ENCODE data around the gene HEXIM2. TPM values are rescaled to one million over a fixed set of nuclear protein-coding genes. Genes with fewer than 3 reads are reported as not detected.

HEXIM2 gene
- total and polyA plus RNA-seq, 11 donors: 3.4 to 7.5 (median 5.7) TPM

- peaks cover 0 to 32% (median 20%) of the 10 kb centered on the region in 12 donors for H3K4me1 ChIP-seq
- H3K9me3 ChIP-seq: no peaks in the 10 kb centered on the region
- WGBS, 4 donors: 58 to 70% (median 60%) methylated on average over 19 to 21 of the region's 21 CpGs
- peaks cover 0 to 10% (median 0%) of the 10 kb centered on the region in 9 donors for H3K36me3 ChIP-seq
- intact Hi-C loops (cut with DNase I): loop anchor here (1.0 to 10.0 kb wide), 9 partner anchors 61 to 361 kb away; partner anchors contain the start of gene DCAKD (in 1 of the 10)
- H3K27me3 ChIP-seq: no peaks in the 10 kb centered on the region
- peak in 2 of 5 donors; percentile 45 to 60 for DNase-seq
- ATAC-seq: no peak
- H3K4me3 ChIP-seq: peak overlapping the region; percentile 56 to 92 (median 68)
- H3K27ac ChIP-seq: peak overlapping the region in 11 of 12 donors; percentile 66 to 91 (median 78)
- TF ChIP-seq, protein P1, sequence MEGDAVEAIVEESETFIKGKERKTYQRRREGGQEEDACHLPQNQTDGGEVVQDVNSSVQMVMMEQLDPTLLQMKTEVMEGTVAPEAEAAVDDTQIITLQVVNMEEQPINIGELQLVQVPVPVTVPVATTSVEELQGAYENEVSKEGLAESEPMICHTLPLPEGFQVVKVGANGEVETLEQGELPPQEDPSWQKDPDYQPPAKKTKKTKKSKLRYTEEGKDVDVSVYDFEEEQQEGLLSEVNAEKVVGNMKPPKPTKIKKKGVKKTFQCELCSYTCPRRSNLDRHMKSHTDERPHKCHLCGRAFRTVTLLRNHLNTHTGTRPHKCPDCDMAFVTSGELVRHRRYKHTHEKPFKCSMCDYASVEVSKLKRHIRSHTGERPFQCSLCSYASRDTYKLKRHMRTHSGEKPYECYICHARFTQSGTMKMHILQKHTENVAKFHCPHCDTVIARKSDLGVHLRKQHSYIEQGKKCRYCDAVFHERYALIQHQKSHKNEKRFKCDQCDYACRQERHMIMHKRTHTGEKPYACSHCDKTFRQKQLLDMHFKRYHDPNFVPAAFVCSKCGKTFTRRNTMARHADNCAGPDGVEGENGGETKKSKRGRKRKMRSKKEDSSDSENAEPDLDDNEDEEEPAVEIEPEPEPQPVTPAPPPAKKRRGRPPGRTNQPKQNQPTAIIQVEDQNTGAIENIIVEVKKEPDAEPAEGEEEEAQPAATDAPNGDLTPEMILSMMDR (IDR thresholded peaks at IDR 0.05): no peak
- TF ChIP-seq POLR2A (IDR thresholded peaks at IDR 0.05): no peak
Measured at GRCh38 chr17:45135978-45136791, 25.5 kb upstream of the HEXIM2 start.

- TF ChIP-seq, protein P1 (IDR thresholded peaks at IDR 0.05): no peak
- no peak for TF ChIP-seq POLR2A (IDR thresholded peaks at IDR 0.05)
- Histone ChIP-seq H3K27ac (peak overlapping the region in 1 of 12 donors; percentile 24), H3K36me3 (peaks cover 0 to 10% (median 0%) of the 10 kb centered on the region in 9 donors), H3K4me3 (no peak overlapping the region), H3K4me1 (peaks cover 0 to 24% (median 13%) of the 10 kb centered on the region in 12 donors), H3K27me3 (no peaks in the 10 kb centered on the region), H3K9me3 (no peaks in the 10 kb centered on the region)
- no peak for ATAC-seq
- 90 to 93% (median 92%) methylated on average over 10 to 12 of the region's 12 CpGs for WGBS, 4 donors
- peak in 2 of 5 donors; percentile 22 to 53 for DNase-seq
- intact Hi-C loops (cut with DNase I): loop anchor here in 4 of 10 donors (5.0 to 10.0 kb wide), 4 partner anchors 82 to 362 kb away; partner anchors contain the start of gene DCAKD (in 1 of the 4)
Measured at GRCh38 chr17:45136846-45137560, 24.7 kb upstream of the HEXIM2 start.

- no peak for ATAC-seq
- DNase-seq: peak in 2 of 5 donors; percentile 23 to 39
- Histone ChIP-seq H3K9me3 (no peaks in the 10 kb centered on the region), H3K27ac (peak overlapping the region in 1 of 12 donors; percentile 24), H3K27me3 (no peaks in the 10 kb centered on the region), H3K36me3 (peaks cover 0 to 10% (median 0%) of the 10 kb centered on the region in 9 donors), H3K4me3 (no peak overlapping the region), H3K4me1 (peaks cover 0 to 24% (median 12%) of the 10 kb centered on the region in 12 donors)
- intact Hi-C loops (cut with DNase I): loop anchor here in 4 of 10 donors (5.0 to 10.0 kb wide), 4 partner anchors 83 to 363 kb away; partner anchors contain the start of gene DCAKD (in 1 of the 4)
- 83 to 92% (median 90%) methylated on average over 9 to 11 of the region's 11 CpGs for WGBS, 4 donors
- no peak for TF ChIP-seq POLR2A (IDR thresholded peaks at IDR 0.05)
- TF ChIP-seq, protein P1 (IDR thresholded peaks at IDR 0.05): no peak
Measured at GRCh38 chr17:45137561-45138305, 23.9 kb upstream of the HEXIM2 start.

All from heart left ventricle (tissue), 16 donors.